C4-2B (cell line): ENCODE results near the gene MLLT1.

Experiments used
- H3K27ac ChIP-seq: fragments of 450-650 bp; 2 replicates; pipeline ENCODE4 v1.5.1; 2017
- ZFX ChIP-seq: fragments of 450-650 bp; IDR thresholded peaks from 2 replicates; pipeline ENCODE4 v1.6.1; 2017
- TF ChIP-seq, protein P1 (sequence below): fragments of 450-650 bp; conservative IDR thresholded peaks from 2 replicates; pipeline ENCODE4 v1.5.1; 2017; ENCODE audit warnings: mild to moderate bottlenecking

MLLT1 gene

DNA sequence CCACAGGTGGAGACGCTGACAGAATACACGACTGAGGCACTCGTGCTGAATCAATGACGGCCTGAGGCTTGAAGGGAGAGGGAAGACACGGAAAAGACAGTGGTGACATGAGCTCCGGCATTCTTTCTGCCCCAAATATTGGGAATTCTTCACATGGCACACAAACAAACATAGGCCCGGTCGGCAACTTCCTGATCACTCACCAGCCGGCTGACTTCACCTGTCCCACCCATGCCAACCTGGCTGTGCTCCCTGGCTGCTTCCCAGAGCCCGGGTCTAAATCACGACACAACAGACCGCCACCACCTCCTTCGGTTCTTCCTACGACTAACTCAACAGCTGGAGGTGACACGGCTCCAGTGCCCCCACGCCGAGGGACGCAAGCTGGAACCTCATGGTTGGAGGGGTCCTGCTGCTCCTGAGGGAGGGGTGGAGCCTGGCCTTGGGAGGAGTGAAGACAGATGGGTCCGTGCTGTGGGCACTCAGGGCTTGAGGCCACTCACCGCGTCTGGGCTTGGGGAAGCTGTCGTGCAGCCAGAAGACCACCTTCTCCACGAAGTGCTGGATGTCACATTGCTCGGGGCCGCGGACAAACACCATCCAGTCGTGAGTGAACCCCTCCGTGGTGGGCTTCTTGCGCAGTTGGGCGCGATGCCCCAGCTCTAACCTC, 9.6 kb downstream of the MLLT1 start:
- peak overlapping the region; percentile 94 for H3K27ac ChIP-seq
- no peak for TF ChIP-seq ZFX
- TF ChIP-seq, protein P1, sequence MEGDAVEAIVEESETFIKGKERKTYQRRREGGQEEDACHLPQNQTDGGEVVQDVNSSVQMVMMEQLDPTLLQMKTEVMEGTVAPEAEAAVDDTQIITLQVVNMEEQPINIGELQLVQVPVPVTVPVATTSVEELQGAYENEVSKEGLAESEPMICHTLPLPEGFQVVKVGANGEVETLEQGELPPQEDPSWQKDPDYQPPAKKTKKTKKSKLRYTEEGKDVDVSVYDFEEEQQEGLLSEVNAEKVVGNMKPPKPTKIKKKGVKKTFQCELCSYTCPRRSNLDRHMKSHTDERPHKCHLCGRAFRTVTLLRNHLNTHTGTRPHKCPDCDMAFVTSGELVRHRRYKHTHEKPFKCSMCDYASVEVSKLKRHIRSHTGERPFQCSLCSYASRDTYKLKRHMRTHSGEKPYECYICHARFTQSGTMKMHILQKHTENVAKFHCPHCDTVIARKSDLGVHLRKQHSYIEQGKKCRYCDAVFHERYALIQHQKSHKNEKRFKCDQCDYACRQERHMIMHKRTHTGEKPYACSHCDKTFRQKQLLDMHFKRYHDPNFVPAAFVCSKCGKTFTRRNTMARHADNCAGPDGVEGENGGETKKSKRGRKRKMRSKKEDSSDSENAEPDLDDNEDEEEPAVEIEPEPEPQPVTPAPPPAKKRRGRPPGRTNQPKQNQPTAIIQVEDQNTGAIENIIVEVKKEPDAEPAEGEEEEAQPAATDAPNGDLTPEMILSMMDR, result no peak

- TF ChIP-seq, protein P1, result no peak
- TF ChIP-seq ZFX, result no peak
- peak overlapping the region; percentile 94; the same call in 1 of the 2 replicates for H3K27ac ChIP-seq
Observed at GRCh38 chr19:6269101-6269886, 10.5 kb downstream of the MLLT1 start.

DNA sequence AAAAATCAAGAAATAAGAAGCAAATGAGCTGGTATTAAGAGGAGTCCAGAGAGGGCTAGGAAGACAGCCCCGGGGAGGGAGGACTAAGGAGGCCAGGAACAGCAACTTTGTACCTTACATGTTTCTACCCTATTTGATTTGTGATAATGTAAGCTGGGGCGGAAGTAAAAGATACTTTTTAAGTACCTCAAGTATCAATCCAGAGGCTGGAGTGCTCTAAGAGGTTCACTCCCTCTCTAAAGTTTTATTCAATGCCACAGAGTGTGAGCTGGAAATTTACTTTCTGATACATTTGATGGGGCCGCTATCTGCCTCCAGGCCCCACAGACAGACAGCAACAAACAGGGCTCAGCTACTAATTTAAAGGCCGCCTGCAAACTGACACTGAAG, 11.4 kb downstream of the MLLT1 start:
- no peak for TF ChIP-seq ZFX
- H3K27ac ChIP-seq, result no peak overlapping the region

GRCh38 chr19:6267552-6268381, 12.0 kb downstream of the MLLT1 start:
- TF ChIP-seq, protein P1, result no peak
- TF ChIP-seq ZFX, result no peak
- H3K27ac ChIP-seq, result no peak overlapping the region

DNA sequence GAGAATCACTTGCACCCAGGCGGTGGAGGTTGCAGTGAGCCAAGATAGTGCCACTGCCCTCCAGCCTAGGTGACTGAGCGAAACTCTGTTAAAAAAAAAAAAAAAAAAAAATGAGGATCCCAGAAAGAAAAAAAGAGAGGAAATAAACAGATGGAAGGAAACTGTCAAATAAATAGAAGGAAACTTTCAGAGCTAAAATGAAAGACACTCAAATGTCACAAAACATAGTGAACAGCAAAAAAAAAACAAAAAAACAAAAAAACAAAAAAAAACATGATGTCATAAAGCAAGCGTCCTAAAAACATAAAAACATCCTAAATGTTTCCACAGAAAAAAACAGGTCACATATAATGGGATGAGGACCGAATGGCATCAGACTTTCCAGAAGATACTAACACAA, 15.0 kb downstream of the MLLT1 start:
- H3K27ac ChIP-seq, result no peak overlapping the region
- TF ChIP-seq ZFX, result no peak
- TF ChIP-seq, protein P1, result no peak

GRCh38 chr19:6263735-6264444, 15.9 kb downstream of the MLLT1 start:
- H3K27ac ChIP-seq, result no peak overlapping the region
- TF ChIP-seq ZFX, result no peak
- TF ChIP-seq, protein P1, result no peak

DNA sequence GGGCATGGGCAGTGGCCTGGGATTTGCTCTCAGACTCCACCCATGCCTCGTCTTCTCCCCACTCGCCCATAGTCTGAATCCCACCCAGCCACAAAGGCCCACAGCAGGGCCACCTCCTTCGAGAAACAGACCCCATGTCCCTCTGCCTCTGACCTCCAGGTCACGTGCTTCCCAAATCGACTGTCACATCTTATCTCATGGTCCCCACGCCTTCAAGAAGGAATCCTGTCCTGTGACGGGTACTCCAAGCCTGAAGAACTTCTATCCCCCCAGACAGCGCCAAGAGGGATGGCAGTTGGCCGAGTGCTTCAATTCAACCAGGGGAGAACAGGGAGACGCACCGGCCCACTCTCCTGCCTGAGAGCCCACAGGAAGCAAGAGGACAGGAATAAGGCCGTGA, 16.5 kb downstream of the MLLT1 start:
- H3K27ac ChIP-seq, result no peak overlapping the region
- TF ChIP-seq, protein P1, result no peak
- TF ChIP-seq ZFX, result no peak
